Medulla oblongata (tissue), 1 donor: ENCODE results near the gene SLC36A4.
"Not testable (repeated sequence)": the region's sequence is repeated elsewhere in the genome, so short reads cannot be mapped to it uniquely, and the experiment has no call there.

ENCODE experiments used
- DNase-seq: peaks from one replicate; pipeline ENCODE4 v3.0.0-alpha.2; 2015; ENCODE audit errors: extremely low spot score

SLC36A4 gene

DNA sequence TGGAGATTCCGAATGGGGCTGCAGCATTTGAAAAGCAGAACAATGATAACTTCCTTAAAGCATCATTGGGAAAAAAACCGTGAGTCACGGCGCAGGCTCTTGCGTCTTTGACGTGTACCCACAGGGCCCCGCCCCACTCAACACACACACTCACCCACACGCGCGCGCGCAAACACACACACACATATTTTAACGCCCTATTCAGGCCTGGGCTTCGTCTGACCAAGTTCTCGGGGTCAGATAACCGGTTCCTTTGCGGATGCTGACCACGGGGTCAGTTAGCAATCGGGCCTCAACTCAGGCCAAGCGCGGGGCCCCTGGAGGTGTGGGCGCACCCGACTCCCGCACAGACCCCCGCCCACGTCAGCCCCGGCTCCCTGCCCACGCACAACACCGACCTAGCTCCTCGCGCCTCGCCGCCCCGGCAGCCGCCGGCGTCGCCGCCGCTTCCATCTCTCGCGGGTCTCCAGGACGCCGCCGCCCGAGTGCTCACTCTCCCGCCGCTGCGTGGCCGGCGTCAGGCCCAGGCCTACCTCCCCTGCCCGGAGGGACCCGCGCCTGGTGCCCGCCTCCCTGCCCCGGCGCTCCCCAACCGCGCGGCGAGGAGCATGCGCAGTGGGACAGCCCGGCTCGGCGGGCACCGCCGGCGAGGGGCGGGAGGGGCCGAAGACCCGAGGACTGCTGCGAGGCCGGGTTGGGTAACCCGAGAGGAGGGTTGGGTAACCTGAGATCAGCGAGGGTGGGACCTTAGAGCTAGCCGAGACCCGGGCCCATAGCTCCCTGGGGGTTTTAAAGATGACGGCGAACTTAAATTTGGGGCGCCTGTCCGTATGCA, at the start of gene SLC36A4:
TSS of gene SLC36A4 (minus strand) at position 612 of the 835 bp plus-strand sequence. CDS start at position 453, 159 bp downstream.
- peak; percentile 94 for DNase-seq

DNA sequence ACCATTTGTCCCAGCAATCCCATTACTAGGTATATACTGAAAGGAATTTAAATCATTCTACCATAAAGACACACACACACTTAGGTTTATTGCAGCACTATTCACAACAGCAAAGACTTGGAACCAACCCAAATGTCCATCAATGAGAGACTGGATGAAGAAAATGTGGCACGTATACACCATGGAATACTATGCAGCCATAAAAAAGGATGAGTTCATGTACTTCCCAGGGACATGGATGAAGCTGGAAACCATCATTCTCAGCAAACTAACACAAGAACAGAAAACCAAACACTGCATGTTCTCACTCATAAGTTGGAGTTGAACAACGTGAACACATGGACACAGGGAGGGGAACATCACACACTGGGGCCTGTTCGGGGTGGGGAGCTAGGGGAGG, 49.0 kb upstream of the SLC36A4 start:
- DNase-seq, result not testable (repeated sequence)

DNA sequence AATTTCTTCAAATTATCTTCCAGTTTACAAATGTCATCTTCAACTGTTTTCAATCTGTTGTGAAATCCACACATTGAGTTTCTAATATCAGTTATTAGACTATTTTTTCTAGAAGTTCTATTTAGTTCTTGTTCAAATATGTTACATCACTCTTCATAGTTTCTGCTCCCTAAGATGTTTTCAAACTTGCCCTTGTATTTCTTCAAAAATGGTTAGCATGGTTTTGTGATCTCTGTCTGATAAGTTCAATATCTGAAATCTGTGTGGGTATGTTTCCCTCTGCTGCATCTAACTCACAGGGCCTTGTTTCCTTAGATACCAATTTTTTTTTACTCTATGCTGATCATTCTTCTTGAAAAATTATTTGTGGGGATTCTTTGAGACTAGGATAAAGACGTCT, 46.2 kb upstream of the SLC36A4 start:
- DNase-seq, result no peak

DNA sequence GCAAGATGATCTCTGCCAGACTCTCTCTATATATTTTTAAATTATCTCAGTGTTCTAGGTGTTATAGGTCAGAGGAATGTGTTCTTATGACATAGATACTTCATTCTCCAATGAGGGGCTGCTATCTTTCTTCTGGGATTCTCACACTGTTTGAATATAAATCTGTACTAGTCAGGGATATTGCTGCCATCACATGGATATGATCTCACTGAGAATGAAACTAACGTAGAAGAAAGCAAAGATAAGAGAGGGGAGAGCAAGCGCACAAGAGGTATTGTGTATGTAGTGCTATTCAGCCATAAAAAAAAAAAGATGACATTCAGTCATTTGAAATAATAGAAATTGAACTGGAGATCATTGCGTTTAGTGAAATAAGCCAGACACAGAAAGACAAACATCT, 42.2 kb upstream of the SLC36A4 start:
- no peak for DNase-seq

DNA sequence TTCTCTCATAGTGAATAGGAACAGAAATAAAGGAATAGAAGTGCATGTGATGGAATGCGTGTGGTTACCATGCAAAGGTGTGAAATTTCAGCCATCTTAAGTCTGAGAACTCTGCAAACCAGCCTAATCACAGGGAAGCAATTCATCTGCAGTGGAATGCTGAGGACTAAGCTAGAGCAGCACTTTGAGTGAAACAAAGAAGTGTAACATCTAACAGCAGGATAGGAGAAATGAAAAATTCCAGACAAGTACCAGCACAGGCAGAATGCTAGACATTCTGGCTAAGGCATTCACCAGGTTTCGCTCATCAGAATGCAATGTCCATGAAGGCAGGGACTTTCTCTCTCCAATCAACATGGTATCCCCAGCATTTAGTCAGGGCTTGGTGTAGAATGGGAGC, 41.2 kb upstream of the SLC36A4 start:
- DNase-seq, result no peak

DNA sequence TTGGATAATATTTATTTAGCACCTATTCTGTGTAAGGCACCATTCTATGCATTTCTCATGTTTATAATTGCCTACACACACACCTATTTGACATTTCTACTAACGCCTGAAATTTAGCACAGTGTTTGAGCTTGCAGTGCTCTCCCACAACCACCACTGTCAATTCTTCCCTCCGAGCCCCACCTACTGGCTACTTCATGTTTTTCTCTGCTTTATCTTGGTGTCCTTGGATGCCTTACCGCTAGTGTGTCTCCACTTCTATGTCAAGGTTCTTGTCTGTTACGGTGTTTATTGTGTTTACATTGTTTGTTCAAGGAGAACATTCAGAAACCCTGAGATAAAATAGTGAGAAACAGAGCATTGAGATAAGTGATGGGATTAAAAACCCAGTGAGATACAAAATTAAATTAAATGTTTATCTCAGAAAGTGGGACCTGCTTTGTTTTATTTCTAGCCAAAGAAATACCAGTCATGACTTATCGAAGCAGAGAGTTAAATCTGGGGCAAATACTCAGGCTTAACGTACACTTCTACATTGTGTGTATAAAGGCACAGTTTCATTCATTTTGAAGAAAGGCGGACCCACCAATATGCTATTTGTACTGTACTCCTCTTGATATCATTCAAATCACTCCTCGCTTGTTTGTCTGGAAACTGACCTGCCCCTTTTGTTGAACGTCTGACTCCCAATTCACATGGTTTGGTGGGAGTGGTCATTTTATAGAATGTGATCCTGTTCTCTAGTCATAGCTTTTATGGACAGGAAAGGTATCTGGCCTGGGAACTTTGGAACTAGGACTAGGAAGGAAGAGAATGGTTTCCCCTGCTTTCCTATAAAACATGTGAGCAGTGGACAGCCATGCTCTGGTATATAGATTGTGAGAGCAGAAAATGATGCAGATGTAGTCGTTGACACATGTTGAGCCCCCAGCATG, 39.2 kb upstream of the SLC36A4 start:
- DNase-seq, result peak; percentile 73

DNA sequence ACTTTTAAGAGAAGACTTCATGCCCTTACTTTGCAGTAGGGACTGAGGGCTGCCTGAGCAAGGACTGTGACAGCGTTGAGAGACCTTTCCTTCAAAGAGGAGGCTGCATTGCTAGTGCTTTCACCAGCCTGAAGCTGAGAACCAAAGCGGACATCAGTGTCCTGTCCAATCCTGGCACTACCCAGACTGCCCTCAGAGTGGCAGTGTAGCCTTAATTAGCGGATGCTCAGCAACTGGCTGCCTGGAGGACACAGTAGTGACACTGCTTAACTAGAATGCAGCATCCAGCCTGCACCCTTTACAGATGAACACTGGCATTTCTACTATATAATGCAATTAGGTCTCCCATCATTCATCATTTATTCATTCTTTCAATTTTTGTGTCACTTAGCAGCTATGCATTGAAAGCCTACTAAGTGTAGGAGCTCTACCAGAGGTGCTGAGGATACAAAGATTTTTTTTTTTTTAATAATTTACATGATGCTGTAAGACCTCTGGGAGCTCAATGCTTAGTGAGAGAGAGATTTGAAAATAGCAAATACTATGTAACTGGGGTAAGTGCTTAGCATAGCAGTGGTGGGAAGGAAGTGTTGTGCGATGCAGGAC, 36.9 kb upstream of the SLC36A4 start:
- peak; percentile 92 for DNase-seq

DNA sequence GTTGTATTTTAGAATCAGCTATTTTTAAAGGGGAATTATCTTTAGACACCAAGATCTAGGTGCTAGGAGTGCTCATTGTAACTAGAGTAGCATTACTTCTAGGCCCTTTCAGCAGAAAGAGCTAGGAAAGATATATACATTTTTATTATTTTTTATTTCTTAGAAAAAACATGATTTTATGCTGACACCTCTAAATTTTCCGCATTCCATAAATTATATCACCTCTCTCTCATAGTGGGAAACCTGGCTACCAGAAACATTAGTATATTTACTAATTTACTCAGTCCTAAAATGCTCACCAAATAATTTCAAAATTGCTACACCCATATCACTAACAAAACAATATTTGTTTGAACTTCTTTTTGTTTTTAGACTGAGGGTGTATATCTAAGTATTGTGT, 32.1 kb upstream of the SLC36A4 start:
- DNase-seq, result no peak

DNA sequence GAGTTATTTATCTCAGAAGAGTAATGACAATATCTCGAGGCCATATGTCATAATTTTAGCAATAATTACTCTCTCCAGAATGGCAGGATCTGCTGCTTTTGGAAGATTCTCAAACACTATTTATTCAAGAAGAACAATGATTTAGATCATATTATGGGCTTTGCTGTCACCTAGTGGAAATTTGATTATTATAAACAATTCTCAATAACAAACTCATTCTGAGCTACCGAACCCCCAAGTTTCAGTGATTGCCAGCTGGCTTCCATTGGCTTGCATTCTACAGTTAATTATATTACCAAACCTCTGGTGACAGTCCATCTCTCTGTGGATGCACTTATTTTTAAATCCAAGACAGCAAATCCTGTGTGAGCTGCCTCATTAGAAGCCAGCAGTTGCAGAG, 27.9 kb upstream of the SLC36A4 start:
- peak; percentile 60 for DNase-seq

DNA sequence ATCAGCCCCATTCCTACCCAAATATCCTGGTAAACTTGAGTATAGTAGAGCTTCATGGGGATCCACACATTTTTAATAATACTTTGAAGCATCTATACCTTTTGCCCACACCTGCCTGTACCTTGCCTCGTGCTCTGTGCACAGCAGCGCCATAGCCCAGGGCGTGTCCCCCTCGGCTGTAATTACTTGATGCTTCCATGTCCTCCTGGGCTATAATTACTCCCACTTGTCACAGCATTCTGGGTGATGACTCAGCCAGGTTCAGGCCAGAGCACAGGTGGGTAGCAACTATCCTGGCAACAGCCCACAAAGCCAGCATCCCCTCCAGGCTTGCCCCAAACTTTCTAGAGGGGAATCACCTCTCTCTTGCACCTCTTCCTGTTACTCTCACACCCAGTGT, 23.7 kb upstream of the SLC36A4 start:
- DNase-seq, result no peak

DNA sequence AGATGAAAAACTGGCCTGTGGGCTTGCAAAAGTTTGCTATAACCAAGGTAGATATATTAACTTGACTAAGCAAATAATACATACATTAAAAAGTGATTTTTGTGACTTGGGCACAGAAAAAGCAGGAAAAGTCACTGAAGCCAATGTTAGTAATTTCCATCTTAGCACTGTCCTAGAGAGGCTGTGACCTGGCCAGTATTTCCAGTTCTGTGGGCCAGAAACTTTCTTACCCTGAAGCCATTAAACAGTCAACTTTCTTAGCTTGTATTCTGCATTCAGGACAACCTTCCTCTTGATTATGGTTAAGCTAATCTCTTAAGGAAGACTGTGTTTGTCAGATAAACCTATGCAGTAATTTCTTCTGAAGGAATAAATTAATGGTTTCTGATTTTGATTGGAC, 22.3 kb upstream of the SLC36A4 start:
- DNase-seq, result no peak

DNA sequence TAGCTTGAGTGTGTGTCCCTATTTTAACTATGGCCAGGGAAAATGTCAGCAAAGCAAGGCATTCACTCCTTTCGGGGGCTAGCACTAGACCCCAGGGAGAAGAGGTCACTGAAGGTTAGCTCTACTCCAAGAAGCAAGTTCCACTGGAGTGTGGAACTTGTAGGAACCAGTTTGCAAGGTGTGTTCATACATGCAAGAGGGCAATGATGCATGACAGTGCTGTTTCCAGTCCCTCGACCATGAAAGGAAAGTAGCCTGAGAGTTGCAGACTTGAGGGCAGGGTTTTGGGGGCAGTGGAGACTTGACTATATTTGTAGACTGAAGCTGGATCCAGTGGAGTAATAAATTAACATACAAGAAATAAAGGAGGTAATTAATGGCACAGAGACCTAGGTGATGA, 21.6 kb upstream of the SLC36A4 start:
- no peak for DNase-seq

DNA sequence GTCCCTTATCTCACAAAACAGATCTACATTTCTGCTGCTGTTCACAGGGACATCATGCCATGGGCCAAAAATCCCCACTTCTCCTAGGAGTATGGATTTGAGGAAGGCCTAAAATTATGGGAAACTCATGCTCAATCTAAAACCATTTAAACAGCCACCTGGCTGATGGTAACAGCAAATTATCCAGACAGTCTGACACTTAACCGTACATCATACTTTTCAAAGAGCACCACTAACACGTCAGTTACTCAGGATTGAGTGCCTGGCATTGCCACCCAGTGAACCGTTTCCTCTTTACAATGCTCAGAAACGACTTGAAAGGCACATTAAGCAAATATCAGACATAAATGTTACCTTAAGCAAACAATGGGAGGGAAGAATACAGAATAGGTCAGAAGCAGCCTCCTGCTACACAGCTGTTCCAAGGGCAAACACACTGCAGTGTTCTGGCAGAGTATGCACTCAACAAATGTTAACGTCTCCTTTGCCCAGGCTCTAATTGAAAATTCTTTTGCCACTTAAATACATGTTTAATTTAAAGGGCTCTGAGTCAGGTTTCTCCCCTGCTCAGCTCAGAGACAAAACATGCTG, 18.8 kb upstream of the SLC36A4 start:
- no peak for DNase-seq

DNA sequence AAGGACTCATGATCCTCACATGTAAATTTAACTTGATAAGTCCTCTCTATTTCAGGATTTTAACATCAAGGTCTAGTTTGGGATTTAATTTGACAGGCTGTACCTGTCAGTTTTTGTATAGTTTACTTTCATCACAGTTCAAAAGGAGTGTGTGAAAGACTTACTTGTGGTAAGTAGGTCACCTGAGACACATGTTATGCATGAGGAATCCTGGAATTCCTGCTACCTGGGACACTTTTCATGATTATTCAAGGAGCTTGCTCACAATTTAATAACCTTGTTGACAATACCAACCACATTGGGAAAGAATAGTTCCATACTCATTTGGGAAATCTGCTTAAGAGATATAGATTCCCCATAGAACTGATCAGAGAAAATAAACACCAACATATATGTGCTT, 15.8 kb upstream of the SLC36A4 start:
- no peak for DNase-seq

DNA sequence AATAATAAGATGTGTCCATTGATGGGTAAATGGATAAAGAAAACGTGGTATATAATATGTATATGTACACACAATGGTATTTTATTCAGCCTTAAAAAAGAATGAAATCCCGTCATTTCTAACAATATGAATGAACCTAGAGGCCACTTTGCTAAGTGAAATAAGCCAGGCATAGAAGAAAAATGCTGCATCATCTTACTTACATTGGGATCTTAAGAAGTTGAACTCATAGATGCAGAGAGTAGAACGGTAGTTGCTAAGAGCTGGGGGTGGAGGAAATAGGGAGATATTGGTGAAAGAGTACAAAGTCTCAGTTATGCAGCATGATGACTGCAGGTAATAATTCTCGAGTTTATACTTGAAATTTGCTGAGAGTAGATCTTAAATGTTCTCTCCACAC, 14.3 kb upstream of the SLC36A4 start:
- DNase-seq, result no peak

DNA sequence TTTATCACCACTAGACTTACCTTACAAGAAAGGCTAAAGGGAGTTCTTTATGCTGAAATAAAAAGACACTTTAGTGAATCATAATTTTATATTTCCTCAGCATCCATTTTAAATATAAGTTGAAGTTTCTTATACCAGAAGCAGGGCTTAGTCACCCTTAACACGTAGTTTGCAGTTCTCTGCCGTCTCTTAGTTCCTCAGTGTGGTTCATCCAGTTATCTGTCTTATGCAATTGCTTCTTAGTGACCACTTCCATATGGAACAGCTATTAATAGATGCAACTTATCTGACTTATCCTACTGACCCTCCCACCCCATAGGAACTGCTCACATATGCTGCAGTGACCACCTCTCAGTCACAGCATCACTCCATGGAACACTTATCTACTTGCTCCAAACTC, 11.7 kb upstream of the SLC36A4 start:
- DNase-seq, result no peak

DNA sequence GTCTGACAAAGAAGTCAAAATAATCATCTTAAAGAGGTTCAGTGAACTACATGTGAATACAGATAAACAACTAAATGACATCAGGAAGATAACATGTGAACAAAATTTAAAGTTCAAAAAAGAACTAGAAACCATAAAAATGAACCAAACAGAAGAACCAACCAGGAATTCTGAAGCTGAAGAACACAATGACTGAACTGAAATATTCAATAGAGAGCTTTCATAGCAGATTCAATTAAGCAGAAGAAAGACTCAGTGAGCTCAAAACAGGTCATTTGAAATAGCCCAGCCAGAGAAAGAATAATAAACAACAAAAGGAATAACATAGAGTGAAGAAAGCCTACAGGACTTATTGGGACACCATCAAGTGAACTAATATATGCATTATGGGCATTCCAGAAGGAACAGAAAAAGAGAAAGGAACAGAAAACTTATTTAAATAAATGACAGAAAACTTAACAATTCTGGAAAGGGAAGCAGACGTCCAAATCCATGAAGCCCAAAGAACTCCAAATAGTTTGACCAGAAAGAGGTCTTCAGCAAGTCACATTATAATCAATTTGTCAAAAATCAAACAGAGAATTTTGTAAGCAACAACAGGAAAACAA, 11.0 kb upstream of the SLC36A4 start:
- DNase-seq, result no peak

DNA sequence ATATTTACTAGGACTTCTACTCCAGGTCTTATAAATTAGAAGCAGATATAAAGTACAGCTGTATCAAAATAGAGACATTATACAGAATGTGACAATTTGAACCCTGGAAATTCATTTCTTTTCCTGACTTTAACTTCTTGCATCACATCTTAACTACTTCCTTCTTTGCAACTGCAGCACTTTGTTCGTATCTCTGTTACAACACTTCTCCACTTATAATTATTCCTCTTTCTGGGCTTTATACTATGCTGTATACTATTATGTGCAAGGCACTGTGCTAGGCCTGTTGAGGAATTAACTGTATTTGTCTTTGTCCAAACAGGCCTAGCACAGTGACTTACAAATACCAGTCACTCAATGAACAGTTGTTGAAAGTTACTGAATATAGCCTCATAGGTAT, 1.8 kb upstream of the SLC36A4 start:
- no peak for DNase-seq

DNA sequence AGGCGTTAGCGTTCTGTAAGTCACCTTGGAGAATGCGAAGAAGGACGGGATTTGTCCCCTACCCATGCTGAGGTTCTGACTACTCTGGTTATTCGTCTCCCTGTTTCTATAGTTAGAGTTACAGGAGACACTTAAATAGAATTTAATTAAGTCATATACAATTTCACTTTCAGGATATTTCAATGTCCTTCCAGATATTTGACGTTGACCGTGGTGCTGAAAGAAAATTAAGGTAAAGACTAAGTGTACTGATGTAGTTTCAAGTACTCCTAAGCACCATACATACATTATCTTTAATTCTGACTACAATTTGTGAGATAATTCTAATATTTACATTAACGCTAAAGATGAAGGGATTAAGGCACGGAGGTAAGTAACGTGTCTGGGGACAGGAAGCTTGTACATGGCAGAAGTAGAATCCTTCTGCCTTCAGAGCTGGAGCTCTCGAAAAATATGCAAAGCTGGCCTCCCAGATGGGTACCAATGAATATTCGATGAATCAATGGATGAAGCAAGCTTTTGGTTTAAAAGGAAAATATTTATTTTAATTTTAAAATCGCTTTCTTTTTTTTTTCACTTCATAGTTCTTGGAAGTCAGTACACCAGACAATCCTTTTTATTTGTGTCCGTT, 539 bp upstream of the SLC36A4 start:
- DNase-seq, result no peak

DNA sequence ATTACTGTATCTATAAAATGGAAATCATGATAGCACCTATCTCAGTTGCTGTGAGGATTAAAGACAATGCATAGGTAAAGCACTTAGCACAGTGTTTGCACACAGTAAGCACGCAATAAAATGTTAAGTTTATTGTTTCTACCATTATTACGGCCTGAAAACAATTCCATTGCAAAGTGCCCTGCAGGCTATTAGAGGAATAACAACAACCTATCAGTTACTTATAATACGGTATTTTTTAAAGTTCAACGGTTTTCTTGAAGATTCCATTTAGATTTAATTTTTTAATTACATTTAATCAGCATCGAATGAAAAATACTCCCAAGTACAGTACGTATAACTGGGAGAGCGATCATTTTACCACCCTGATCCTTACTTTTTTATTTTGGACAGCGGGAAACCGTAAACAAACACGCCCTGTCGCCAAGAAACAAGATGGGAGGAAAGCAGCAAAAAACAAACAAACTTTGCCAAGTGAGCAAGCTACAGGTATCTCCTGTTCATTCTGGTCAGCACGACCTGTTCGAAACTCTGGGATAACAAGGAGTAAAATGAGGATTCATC, 893 bp downstream of the SLC36A4 start:
- no peak for DNase-seq
